ENCODE measurements around the gene FAM53B.

The FAM53B gene

DNA sequence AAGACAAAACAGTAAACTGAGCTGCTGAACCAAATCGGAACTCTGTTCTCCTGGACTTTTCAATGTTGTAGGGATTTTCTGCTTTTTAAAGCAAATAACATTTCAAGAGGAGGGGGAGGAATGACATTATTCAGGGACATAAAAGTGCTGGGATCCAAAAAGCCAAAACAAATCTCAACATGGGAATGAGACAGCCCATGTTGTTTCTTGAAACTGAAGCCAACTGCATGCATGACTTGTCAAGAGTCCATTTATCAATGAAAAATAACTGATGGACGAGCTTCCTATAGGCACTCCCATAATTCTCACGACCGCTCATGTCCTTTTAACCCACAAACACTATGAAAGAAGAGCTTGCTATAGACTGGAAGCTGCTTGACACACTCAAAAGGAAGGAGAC, 27.8 kb downstream of the FAM53B start:
- H3K27me3 Mint-ChIP-seq: no peaks in the 10 kb centered on the region
- intact Hi-C loops (cut with micrococcal nuclease): no loop called here
- H3K27ac Mint-ChIP-seq: peak overlapping the region; percentile 55
- no peak overlapping the region for H3K4me3 Mint-ChIP-seq
- H3K9me3 Mint-ChIP-seq: no peaks in the 10 kb centered on the region
- H3K4me1 Mint-ChIP-seq (ENCODE audit: low read depth): peaks cover 82% of the 10 kb centered on the region
- peaks cover 24% of the 10 kb centered on the region for H3K36me3 Mint-ChIP-seq (ENCODE audit: low read depth)

GRCh38 chr10:124715439-124715838, 28.7 kb downstream of the FAM53B start:
- Mint-ChIP-seq H3K4me1 (ENCODE audit: low read depth) (peaks cover 82% of the 10 kb centered on the region), H3K36me3 (ENCODE audit: low read depth) (peaks cover 24% of the 10 kb centered on the region), H3K27ac (peak overlapping the region; percentile 2), H3K4me3 (no peak overlapping the region), H3K9me3 (no peaks in the 10 kb centered on the region), H3K27me3 (no peaks in the 10 kb centered on the region)
- intact Hi-C loops (cut with micrococcal nuclease): no loop called here

GRCh38 chr10:124713679-124714255, 30.4 kb downstream of the FAM53B start:
- peaks cover 84% of the 10 kb centered on the region for H3K4me1 Mint-ChIP-seq (ENCODE audit: low read depth)
- no peak overlapping the region for H3K4me3 Mint-ChIP-seq
- H3K27ac Mint-ChIP-seq: no peak overlapping the region
- peaks cover 24% of the 10 kb centered on the region for H3K36me3 Mint-ChIP-seq (ENCODE audit: low read depth)
- H3K27me3 Mint-ChIP-seq: no peaks in the 10 kb centered on the region
- no peaks in the 10 kb centered on the region for H3K9me3 Mint-ChIP-seq
- intact Hi-C loops (cut with micrococcal nuclease): no loop called here

GRCh38 chr10:124712704-124713407, 31.3 kb downstream of the FAM53B start:
- peaks cover 84% of the 10 kb centered on the region for H3K4me1 Mint-ChIP-seq (ENCODE audit: low read depth)
- peaks cover 24% of the 10 kb centered on the region for H3K36me3 Mint-ChIP-seq (ENCODE audit: low read depth)
- intact Hi-C loops (cut with micrococcal nuclease): no loop called here
- peak overlapping the region; percentile 71 for H3K27ac Mint-ChIP-seq
- no peak overlapping the region for H3K4me3 Mint-ChIP-seq
- H3K9me3 Mint-ChIP-seq: no peaks in the 10 kb centered on the region
- no peaks in the 10 kb centered on the region for H3K27me3 Mint-ChIP-seq

- no peaks in the 10 kb centered on the region for H3K27me3 Mint-ChIP-seq
- H3K36me3 Mint-ChIP-seq (ENCODE audit: low read depth): peaks cover 21% of the 10 kb centered on the region
- peak overlapping the region; percentile 49 for H3K27ac Mint-ChIP-seq
- H3K4me3 Mint-ChIP-seq: no peak overlapping the region
- intact Hi-C loops (cut with micrococcal nuclease): no loop called here
- H3K4me1 Mint-ChIP-seq (ENCODE audit: low read depth): peaks cover 84% of the 10 kb centered on the region
- H3K9me3 Mint-ChIP-seq: no peaks in the 10 kb centered on the region
These were observed 33.0 kb downstream of the FAM53B start for GRCh38 chr10:124711145-124711544.

- Mint-ChIP-seq H3K4me3 (no peak overlapping the region), H3K27me3 (no peaks in the 10 kb centered on the region), H3K27ac (peak overlapping the region; percentile 49), H3K36me3 (ENCODE audit: low read depth) (peaks cover 26% of the 10 kb centered on the region), H3K9me3 (no peaks in the 10 kb centered on the region), H3K4me1 (ENCODE audit: low read depth) (peaks cover 85% of the 10 kb centered on the region)
- intact Hi-C loops (cut with micrococcal nuclease): no loop called here
These were observed 33.8 kb downstream of the FAM53B start for GRCh38 chr10:124710266-124710881.

DNA sequence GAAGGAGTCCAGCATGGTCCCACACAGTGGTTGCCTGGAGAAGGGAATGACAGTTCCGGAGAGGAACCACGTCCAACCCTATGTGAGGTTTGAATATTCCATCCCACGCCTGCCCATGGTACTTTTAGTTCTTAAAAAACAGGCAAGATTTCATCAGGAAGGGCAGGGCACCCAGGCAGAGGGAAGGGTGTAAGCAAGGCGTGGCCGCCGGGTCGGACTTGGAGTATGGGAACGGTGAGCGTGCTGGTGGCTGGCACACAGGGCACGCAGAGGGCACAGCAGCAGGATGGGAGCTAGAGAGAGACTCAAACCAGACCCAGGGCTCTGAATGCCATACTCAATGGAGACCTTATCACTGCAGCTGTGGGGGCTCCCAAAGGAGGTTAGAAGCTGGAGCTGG, 34.3 kb downstream of the FAM53B start:
- intact Hi-C loops (cut with micrococcal nuclease): no loop called here
- Mint-ChIP-seq H3K4me1 (ENCODE audit: low read depth) (peaks cover 85% of the 10 kb centered on the region), H3K36me3 (ENCODE audit: low read depth) (peaks cover 31% of the 10 kb centered on the region), H3K4me3 (peak overlapping the region; percentile 2), H3K9me3 (no peaks in the 10 kb centered on the region), H3K27me3 (no peaks in the 10 kb centered on the region), H3K27ac (peak overlapping the region; percentile 49)

GRCh38 chr10:124708922-124709520, 35.2 kb downstream of the FAM53B start:
- Mint-ChIP-seq H3K27ac (peak overlapping the region; percentile 49), H3K36me3 (ENCODE audit: low read depth) (peaks cover 40% of the 10 kb centered on the region), H3K9me3 (no peaks in the 10 kb centered on the region), H3K4me1 (ENCODE audit: low read depth) (peaks cover 89% of the 10 kb centered on the region), H3K4me3 (no peak overlapping the region), H3K27me3 (no peaks in the 10 kb centered on the region)
- intact Hi-C loops (cut with micrococcal nuclease): no loop called here

GRCh38 chr10:124708246-124708779, 35.9 kb downstream of the FAM53B start:
- Mint-ChIP-seq H3K27ac (peak overlapping the region; percentile 25), H3K36me3 (ENCODE audit: low read depth) (peaks cover 46% of the 10 kb centered on the region), H3K4me1 (ENCODE audit: low read depth) (peaks cover 89% of the 10 kb centered on the region), H3K4me3 (no peak overlapping the region), H3K27me3 (no peaks in the 10 kb centered on the region), H3K9me3 (no peaks in the 10 kb centered on the region)
- intact Hi-C loops (cut with micrococcal nuclease): no loop called here

DNA sequence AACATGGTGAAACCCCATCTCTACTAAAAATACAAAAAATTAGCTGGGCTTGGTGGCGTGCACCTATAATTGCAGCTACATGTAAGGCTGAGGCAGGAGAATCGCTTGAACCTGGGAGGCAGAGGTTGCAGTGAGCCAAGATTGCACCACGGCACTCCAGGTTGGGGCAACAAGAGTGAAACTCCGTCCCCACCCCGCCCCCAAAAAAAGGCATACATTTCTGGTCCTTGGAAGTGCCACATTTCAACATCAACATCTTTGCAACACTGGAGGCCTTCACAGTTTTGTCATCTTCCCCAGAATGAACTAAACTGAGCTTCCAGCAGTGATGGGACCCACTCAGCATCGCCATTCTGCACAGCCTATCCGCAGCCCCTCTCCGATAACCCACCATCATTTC, 36.6 kb downstream of the FAM53B start:
- Mint-ChIP-seq H3K27me3 (no peaks in the 10 kb centered on the region), H3K9me3 (no peaks in the 10 kb centered on the region), H3K27ac (peak overlapping the region; percentile 25), H3K36me3 (ENCODE audit: low read depth) (peaks cover 46% of the 10 kb centered on the region), H3K4me1 (ENCODE audit: low read depth) (peaks cover 89% of the 10 kb centered on the region), H3K4me3 (no peak overlapping the region)
- intact Hi-C loops (cut with micrococcal nuclease): no loop called here

GRCh38 chr10:124707144-124707467, 37.1 kb downstream of the FAM53B start:
- Mint-ChIP-seq H3K9me3 (no peaks in the 10 kb centered on the region), H3K4me3 (no peak overlapping the region), H3K36me3 (ENCODE audit: low read depth) (peaks cover 46% of the 10 kb centered on the region), H3K27me3 (no peaks in the 10 kb centered on the region), H3K27ac (peak overlapping the region; percentile 45), H3K4me1 (ENCODE audit: low read depth) (peaks cover 90% of the 10 kb centered on the region)
- intact Hi-C loops (cut with micrococcal nuclease): no loop called here

DNA sequence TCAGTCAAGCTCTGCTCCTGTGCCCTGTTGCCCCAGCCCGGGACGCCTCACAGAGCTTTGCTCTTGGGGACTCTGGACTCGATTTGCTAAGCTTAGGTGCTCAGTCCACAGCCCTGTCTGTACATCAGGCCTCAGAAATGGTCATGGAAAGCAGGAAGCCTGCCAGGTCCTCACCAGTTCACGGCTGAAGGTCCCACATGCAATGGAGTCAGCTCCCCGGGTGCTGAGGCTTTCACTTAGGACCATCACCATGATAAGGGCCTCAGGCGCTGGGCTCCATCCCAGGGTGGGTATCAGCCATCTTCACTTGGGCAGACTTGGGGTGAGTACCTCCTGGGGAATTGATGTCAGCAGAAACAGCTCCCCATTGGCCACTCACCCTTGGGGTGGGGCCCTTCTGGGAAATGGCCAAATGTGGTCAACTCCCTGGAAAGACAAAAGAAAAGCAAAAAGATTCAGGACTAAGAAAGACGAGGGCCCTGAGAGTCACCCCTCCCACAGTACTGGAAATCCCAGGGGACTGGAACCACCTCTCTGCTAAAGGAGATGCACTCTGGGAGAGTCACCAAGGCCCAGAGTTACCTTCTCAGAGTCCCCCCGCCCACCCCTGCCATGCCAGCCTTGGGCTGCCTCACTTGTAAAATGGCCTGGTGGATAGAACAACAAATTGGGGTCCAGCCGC, 37.6 kb downstream of the FAM53B start:
- no peaks in the 10 kb centered on the region for H3K27me3 Mint-ChIP-seq
- peaks cover 46% of the 10 kb centered on the region for H3K36me3 Mint-ChIP-seq (ENCODE audit: low read depth)
- H3K9me3 Mint-ChIP-seq: no peaks in the 10 kb centered on the region
- H3K27ac Mint-ChIP-seq: peak overlapping the region; percentile 45
- H3K4me3 Mint-ChIP-seq: no peak overlapping the region
- intact Hi-C loops (cut with micrococcal nuclease): no loop called here
- peaks cover 95% of the 10 kb centered on the region for H3K4me1 Mint-ChIP-seq (ENCODE audit: low read depth)

DNA sequence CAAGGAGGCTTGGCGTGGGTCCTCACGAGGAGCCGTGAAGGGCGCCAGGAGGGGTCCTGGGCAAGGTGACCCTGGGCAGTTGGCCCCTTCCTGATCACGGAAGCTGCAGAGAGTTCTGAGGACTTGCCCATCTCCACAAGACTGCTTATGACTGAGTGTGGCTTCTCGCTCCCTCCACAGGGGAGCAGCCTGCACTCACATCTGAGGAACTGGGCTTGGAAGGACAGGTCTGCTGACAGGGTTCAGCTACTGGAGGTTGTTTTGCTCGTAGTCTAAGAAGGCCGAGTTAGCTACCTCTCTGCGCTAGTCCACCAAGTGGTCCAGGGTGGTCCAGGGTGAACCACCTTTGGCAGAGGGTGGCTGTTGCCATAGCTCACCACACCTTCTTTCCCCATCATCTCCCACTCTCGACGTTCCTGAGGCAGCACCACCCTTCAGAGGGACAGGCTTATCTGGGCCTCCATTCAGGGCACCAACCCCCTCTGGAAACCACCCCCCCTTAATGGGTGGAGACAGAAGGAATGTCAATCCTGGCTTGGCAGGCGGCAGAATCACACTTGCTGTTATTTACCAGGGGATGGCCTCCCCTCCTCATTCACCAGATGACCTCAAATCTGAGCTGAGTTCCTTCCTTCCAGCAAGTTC, 38.2 kb downstream of the FAM53B start:
- intact Hi-C loops (cut with micrococcal nuclease): no loop called here
- Mint-ChIP-seq H3K9me3 (no peaks in the 10 kb centered on the region), H3K4me1 (ENCODE audit: low read depth) (peaks cover 98% of the 10 kb centered on the region), H3K27me3 (no peaks in the 10 kb centered on the region), H3K4me3 (no peak overlapping the region), H3K36me3 (ENCODE audit: low read depth) (peaks cover 46% of the 10 kb centered on the region), H3K27ac (peak overlapping the region; percentile 97)

Data from dendritic cell treated with granulocyte-macrophage colony-stimulating factor and Interleukin-4, amounts not matched to agents 40 ng/mL and 50 ng/mL, for 4 days (primary cell).